ENCODE results near the gene PPP1R17.

DNA sequence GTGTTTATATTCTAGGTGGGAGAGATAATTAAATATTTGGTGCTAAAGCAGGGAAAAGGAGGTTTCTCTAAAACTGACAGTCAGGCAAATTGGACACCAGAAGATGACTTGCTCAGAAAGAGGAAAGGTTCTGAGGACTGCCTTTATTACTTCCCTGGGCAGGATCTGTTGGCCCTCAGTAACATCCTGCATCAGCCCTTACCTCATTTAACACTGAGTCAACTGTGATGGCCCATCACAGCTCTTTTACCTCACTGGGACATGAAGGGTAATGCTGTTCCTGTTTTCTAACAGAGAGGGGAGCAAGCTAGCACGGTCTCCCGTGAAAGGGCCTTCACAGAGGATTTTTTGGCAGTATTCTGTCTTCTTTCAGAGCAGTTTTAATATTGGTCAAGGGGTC lies 12.0 kb downstream of the PPP1R17 start:
- TF ChIP-seq, protein P1, sequence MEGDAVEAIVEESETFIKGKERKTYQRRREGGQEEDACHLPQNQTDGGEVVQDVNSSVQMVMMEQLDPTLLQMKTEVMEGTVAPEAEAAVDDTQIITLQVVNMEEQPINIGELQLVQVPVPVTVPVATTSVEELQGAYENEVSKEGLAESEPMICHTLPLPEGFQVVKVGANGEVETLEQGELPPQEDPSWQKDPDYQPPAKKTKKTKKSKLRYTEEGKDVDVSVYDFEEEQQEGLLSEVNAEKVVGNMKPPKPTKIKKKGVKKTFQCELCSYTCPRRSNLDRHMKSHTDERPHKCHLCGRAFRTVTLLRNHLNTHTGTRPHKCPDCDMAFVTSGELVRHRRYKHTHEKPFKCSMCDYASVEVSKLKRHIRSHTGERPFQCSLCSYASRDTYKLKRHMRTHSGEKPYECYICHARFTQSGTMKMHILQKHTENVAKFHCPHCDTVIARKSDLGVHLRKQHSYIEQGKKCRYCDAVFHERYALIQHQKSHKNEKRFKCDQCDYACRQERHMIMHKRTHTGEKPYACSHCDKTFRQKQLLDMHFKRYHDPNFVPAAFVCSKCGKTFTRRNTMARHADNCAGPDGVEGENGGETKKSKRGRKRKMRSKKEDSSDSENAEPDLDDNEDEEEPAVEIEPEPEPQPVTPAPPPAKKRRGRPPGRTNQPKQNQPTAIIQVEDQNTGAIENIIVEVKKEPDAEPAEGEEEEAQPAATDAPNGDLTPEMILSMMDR (IDR thresholded peaks at IDR 0.05), result no peak
- TF ChIP-seq ZNF317 (CRISPR knock-in tag; IDR thresholded peaks at IDR 0.05; ENCODE audit: borderline replicate concordance, low read depth) (no peak), FOXJ3 (CRISPR knock-in tag; IDR thresholded peaks at IDR 0.05; ENCODE audit: borderline replicate concordance) (no peak), JUN (CRISPR knock-in tag; IDR thresholded peaks at IDR 0.05) (no peak), NR3C1 (CRISPR knock-in tag; conservative IDR thresholded peaks at IDR 0.05; ENCODE audit: low read depth) (no peak)
- TF ChIP-seq, protein P2, sequence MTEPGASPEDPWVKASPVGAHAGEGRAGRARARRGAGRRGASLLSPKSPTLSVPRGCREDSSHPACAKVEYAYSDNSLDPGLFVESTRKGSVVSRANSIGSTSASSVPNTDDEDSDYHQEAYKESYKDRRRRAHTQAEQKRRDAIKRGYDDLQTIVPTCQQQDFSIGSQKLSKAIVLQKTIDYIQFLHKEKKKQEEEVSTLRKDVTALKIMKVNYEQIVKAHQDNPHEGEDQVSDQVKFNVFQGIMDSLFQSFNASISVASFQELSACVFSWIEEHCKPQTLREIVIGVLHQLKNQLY (CRISPR knock-in tag; IDR thresholded peaks at IDR 0.05), result no peak
- TF ChIP-seq, protein P3, sequence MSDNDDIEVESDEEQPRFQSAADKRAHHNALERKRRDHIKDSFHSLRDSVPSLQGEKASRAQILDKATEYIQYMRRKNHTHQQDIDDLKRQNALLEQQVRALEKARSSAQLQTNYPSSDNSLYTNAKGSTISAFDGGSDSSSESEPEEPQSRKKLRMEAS (CRISPR knock-in tag; IDR thresholded peaks at IDR 0.05), result no peak

All from WTC11 (cell line).